SK-N-MC (cell line): ENCODE data around the gene CRTC3.

ENCODE experiments used
- EZH2 ChIP-seq: fragments of 200-600 bp; sonication (generic); IDR thresholded peaks from one replicate; pipeline ENCODE4 v1.6.1; 2017; ENCODE audit warnings: antibody characterized with exemption
- FOXP2 ChIP-seq: optimal IDR thresholded peaks from 2 replicates; pipeline ENCODE3; 2011; ENCODE audit warnings: mild to moderate bottlenecking, moderate library complexity; ENCODE audit not compliant: insufficient read depth; ENCODE audit errors: extremely low read length, control extremely low read depth
- POLR2AphosphoS5 ChIP-seq: IDR thresholded peaks from 2 replicates; pipeline ENCODE4 v1.6.1; 2012; ENCODE audit warnings: mild to moderate bottlenecking, low read depth, low read length, borderline replicate concordance

DNA sequence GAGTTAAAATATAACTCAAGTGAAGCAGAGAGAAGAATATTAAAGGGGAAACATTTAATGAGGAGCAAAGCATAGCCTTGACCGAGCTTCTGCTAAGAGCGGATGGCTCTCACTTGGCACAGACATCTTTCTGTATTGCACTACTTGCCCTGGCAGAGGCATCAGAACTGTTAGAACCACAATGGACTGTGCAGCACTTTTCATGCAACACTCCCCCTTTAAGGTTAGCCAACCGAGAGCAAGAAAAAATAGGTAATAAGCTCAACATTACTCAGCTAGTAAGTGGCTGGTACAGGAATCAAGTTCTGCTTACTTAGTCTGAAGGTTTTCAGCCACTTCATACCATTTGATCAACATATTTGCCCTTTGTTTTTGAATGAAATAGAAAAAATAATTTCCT lies 33.7 kb downstream of the CRTC3 start:
- no peak for TF ChIP-seq EZH2
- no peak for TF ChIP-seq POLR2AphosphoS5
- TF ChIP-seq FOXP2, result no peak
